Progenitor cell of endocrine pancreas (in vitro differentiated cells): Measurements from ENCODE around the gene HEXIM2. TPM values are rescaled to one million over a fixed set of nuclear protein-coding genes. Genes with fewer than 3 reads are reported as not detected.

Source experiments
- DNase-seq: peaks from one replicate; pipeline ENCODE4 v3.0.0; 2021; ENCODE audit warnings: low spot score; ENCODE audit not compliant: unreplicated experiment
- H3K27ac Mint-ChIP-seq: 2 replicates; pipeline ENCODE4 v1.8.0; 2021; ENCODE audit warnings: mild to moderate bottlenecking, moderate library complexity, mixed read lengths
- H3K27me3 Mint-ChIP-seq: 2 replicates; pipeline ENCODE4 v1.8.0; 2021; ENCODE audit warnings: mixed read lengths
- H3K36me3 Mint-ChIP-seq: 2 replicates; pipeline ENCODE4 v1.8.0; 2022; ENCODE audit warnings: mixed read lengths; ENCODE audit not compliant: insufficient read depth
- H3K4me1 Mint-ChIP-seq: 2 replicates; pipeline ENCODE4 v1.8.0; 2021; ENCODE audit warnings: low read depth, mixed read lengths
- H3K4me3 Mint-ChIP-seq: 2 replicates; pipeline ENCODE4 v1.8.0; 2021; ENCODE audit warnings: low read depth, mild to moderate bottlenecking, moderate library complexity, mixed read lengths
- H3K9me3 Mint-ChIP-seq: 2 replicates; pipeline ENCODE4 v1.8.0; 2021; ENCODE audit warnings: low read depth, mixed read lengths
- total RNA-seq: library from RNA; stranded (reverse); gene quantifications from 2 replicates; pipeline ENCODE4 v1.2.1, GENCODE V29; 2021
- TF ChIP-seq, protein P1 (sequence below): fragments of 200-600 bp; sonication (generic); IDR thresholded peaks from one replicate; pipeline ENCODE4 v1.5.0; 2021; ENCODE audit warnings: antibody characterized with exemption, mild to moderate bottlenecking; ENCODE audit not compliant: unreplicated experiment

Gene HEXIM2
- total RNA-seq, 1 donor from 2014 or later = 11.9 TPM

DNA sequence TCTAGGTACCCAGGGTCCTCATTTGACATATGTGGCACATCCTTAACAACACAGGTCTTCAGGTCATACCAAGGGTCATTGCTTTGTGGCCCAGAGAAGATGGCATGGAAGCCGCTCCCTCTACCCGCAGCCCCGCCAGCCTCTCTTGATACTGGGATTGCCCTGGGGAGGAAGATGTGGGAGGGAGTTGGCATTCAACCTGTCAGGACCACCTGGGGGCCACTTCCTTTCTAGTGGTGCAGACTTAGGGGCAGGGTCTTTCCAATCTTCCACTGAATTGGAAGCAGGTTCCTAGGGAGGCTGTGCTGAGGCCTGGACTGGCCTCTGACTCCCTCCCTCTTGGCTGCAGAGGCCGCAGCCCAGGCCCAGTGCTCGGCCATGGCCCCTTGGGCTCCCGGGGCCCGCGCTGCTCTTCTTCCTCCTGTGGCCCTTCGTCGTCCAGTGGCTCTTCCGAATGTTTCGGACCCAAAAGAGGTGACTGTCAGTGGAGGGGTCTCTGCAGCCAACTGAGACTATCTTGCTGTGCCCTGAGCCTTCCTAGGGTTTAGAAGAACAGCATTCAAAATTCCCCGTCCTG lies 18.5 kb upstream of the HEXIM2 start:
- Mint-ChIP-seq H3K36me3 (peaks cover 3% of the 10 kb centered on the region), H3K27ac (no peak overlapping the region), H3K4me3 (no peak overlapping the region), H3K4me1 (peaks cover 7% of the 10 kb centered on the region), H3K27me3 (no peaks in the 10 kb centered on the region), H3K9me3 (no peaks in the 10 kb centered on the region)
- no peak for DNase-seq
- TF ChIP-seq, protein P1, sequence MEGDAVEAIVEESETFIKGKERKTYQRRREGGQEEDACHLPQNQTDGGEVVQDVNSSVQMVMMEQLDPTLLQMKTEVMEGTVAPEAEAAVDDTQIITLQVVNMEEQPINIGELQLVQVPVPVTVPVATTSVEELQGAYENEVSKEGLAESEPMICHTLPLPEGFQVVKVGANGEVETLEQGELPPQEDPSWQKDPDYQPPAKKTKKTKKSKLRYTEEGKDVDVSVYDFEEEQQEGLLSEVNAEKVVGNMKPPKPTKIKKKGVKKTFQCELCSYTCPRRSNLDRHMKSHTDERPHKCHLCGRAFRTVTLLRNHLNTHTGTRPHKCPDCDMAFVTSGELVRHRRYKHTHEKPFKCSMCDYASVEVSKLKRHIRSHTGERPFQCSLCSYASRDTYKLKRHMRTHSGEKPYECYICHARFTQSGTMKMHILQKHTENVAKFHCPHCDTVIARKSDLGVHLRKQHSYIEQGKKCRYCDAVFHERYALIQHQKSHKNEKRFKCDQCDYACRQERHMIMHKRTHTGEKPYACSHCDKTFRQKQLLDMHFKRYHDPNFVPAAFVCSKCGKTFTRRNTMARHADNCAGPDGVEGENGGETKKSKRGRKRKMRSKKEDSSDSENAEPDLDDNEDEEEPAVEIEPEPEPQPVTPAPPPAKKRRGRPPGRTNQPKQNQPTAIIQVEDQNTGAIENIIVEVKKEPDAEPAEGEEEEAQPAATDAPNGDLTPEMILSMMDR = no peak

DNA sequence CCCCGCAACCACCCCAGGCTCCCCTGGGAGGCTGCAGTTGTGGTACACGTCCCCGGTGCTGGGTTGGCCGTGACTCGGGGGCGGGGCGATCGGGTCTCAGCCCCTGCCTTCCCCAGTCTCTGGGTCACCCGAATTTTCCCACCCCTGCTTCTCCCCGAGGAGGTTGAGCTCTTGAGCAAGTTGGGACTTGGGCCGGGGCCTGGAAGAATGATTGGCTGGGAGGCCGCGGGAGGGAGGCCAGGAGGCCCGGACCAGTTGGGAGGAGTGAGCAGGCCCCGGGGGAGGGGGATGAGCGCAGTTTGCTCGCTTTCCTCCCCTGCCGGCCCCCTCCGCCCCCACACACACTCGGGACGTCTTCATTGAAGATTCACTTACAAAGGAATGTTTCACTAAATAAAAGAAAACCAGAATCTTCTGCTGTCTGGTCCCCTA lies 17.9 kb upstream of the HEXIM2 start:
- peak overlapping the region; percentile 49 for H3K27ac Mint-ChIP-seq
- peaks cover 3% of the 10 kb centered on the region for H3K36me3 Mint-ChIP-seq
- TF ChIP-seq, protein P1 = no peak
- H3K4me3 Mint-ChIP-seq = peak overlapping the region; percentile 57
- no peaks in the 10 kb centered on the region for H3K9me3 Mint-ChIP-seq
- no peak for DNase-seq
- H3K4me1 Mint-ChIP-seq = peaks cover 7% of the 10 kb centered on the region
- H3K27me3 Mint-ChIP-seq = no peaks in the 10 kb centered on the region

DNA sequence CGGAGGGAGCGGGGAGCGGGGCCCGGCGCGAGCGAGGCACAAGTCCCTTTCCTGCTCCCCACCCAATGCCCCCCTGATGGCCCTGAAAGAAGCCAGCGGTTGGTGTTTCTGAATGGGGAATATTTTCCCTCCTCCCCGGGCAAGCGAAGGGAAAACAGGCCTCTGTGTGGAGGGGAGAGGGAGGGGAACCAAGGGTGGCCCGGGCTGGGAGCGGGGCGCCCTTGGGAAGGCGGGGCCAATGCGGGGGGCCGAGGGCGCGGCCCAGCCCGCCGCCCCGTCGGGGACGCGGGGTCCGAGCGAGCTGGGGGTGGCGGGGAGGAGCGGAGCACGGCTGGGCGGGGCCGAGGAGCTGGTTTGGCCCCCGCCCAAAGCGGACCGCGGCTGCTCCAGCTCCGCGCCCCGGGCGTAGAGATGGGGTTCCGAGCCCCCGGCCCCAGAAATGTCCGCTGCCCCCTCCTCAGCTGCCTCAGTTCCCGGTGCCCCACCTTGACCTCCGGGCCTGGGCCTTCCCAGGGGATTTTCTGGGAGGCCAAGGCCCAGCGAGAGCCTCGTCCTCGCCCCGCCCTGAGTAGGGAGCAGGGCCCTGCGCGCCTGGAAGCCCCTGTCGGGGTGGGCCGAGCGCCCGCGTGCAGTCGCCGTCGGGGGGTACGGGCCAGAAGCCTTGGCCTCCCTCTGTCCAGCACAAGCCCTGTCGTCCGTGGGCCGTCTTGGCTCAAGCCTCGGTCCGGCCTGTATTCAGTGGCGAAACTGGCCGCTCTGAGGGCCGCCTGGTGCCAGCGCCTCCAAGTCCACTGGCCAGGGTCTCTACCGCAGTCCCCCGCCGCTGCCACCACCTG lies 17.3 kb upstream of the HEXIM2 start:
- TF ChIP-seq, protein P1 = no peak
- H3K27ac Mint-ChIP-seq = peak overlapping the region; percentile 49
- peaks cover 8% of the 10 kb centered on the region for H3K4me1 Mint-ChIP-seq
- H3K9me3 Mint-ChIP-seq = no peaks in the 10 kb centered on the region
- peaks cover 3% of the 10 kb centered on the region for H3K36me3 Mint-ChIP-seq
- H3K27me3 Mint-ChIP-seq = no peaks in the 10 kb centered on the region
- no peak for DNase-seq
- H3K4me3 Mint-ChIP-seq = peak overlapping the region; percentile 57

DNA sequence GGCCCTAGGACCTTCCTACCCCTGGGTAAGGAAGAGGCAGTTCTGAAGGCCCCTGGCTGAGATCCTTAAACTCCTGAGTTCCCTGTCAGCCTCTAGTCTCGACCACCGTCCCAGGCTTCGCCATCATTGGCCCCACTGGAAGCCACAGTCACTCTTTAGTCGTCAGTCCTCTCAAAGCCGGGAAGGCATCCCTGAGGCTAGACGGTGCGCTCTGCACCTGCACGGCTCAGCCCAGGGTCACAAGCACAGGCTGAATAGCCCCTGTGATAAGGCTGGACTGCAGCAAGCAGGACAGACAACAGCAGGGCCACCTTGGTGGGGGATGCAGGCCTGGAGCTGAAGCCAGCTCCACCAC lies 16.7 kb upstream of the HEXIM2 start:
- Mint-ChIP-seq H3K27me3 (no peaks in the 10 kb centered on the region), H3K4me1 (peaks cover 12% of the 10 kb centered on the region), H3K9me3 (no peaks in the 10 kb centered on the region), H3K4me3 (no peak overlapping the region), H3K36me3 (peaks cover 3% of the 10 kb centered on the region), H3K27ac (peak overlapping the region; percentile 45)
- DNase-seq = no peak
- TF ChIP-seq, protein P1 = no peak

DNA sequence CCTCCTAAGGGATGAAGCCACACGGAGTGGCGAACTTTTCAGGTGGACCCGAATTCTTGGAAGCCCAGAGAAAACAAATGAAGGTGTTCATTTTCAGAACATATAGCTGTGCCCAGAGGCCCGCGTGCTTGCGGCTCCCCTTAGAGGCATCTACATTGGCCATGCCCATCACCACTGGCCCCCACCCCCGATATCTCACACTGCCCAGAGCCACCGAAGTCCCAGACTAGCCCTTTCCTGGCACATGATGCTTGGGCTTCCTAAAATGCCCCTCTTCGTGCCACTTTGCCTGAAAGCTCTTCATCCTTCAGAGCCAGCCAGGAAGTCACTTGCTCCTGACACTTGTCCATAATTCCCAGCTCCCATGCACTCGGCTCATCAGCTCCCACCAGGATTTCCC lies 15.5 kb upstream of the HEXIM2 start:
- TF ChIP-seq, protein P1 = no peak
- no peaks in the 10 kb centered on the region for H3K27me3 Mint-ChIP-seq
- peaks cover under 1% of the 10 kb centered on the region for H3K36me3 Mint-ChIP-seq
- no peaks in the 10 kb centered on the region for H3K9me3 Mint-ChIP-seq
- peak overlapping the region; percentile 99 for H3K4me3 Mint-ChIP-seq
- no peak for DNase-seq
- H3K4me1 Mint-ChIP-seq = peaks cover 20% of the 10 kb centered on the region
- peak overlapping the region; percentile 100 for H3K27ac Mint-ChIP-seq
